Stimulated activated naive CD8-positive, alpha-beta T cell treated with anti-CD3 and anti-CD28 coated beads, Interleukin-15, amount 100 ng/mL, for 72 hours (primary cell): ENCODE results near the gene TUSC7.

Experiments used
- ATAC-seq: fragments of 150-1000 bp; cut with Tn5 transposase; 2 replicates; pipeline ENCODE4 v1.10.0; 2021; ENCODE audit warnings: mild to moderate bottlenecking, moderate library complexity
- DNase-seq, 2 donors: peaks; one replicate each; pipeline ENCODE4 v3.0.0; 2021 to 2022
- H3K27ac Mint-ChIP-seq, 2 donors: one replicate each; pipeline ENCODE4 v1.8.0; 2022; ENCODE audit warnings: mild to moderate bottlenecking in 2 of 2, mixed read lengths in 2 of 2, moderate library complexity in 2 of 2
- H3K27me3 Mint-ChIP-seq: one replicate; pipeline ENCODE4 v1.8.0; 2022; ENCODE audit warnings: mixed read lengths
- H3K4me1 Mint-ChIP-seq: one replicate; pipeline ENCODE4 v1.8.0; 2022; ENCODE audit warnings: mild to moderate bottlenecking, mixed read lengths
- H3K4me3 Mint-ChIP-seq, 2 donors: one replicate each; pipeline ENCODE4 v1.8.0; 2022; ENCODE audit warnings: mild to moderate bottlenecking in 2 of 2, mixed read lengths in 2 of 2, moderate library complexity in 1 of 2
- H3K9me3 Mint-ChIP-seq, 2 donors: one replicate each; pipeline ENCODE4 v1.8.0; 2022; ENCODE audit warnings: mixed read lengths in 2 of 2

TUSC7 gene

DNA sequence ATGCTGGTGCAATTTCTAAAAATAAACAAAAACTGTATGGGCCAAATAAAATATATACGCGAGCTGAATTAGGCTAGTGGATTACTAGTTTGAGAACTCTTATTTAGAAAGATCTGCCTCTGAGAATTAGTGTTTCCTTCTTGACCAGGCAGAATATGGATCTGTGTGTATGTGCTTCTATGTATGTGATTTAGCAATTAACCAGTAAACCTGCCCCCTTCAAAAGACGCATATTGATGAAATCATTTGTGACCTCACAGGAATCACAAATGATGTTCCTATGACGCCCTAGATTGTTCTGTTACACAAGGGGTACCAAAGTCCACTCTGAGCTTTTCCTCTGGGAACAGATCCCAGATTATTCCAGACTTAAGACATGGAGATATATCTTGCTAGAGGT is at the start of gene TUSC7:
TUSC7 (plus strand) TSS at position 301 of the 400 bp plus-strand sequence.
- no peaks in the 10 kb centered on the region for H3K27me3 Mint-ChIP-seq
- ATAC-seq (no peak), DNase-seq (no peak)
- H3K4me1 Mint-ChIP-seq = no peaks in the 10 kb centered on the region
- no peak within 1 kb of the TSS for H3K4me3 Mint-ChIP-seq
- H3K9me3 Mint-ChIP-seq = peaks cover 0 to 4% of the 10 kb centered on the region in 2 donors
- no peak within 1 kb of the TSS for H3K27ac Mint-ChIP-seq

GRCh38 chr3:116661196-116661595 is 48.4 kb upstream of the TUSC7 start:
- no peak for ATAC-seq
- Mint-ChIP-seq H3K9me3 (no peaks in the 10 kb centered on the region), H3K4me1 (no peaks in the 10 kb centered on the region), H3K4me3 (no peak overlapping the region), H3K27ac (no peak overlapping the region), H3K27me3 (peaks cover 7% of the 10 kb centered on the region)
- no peak for DNase-seq

- Mint-ChIP-seq H3K27me3 (peaks cover 7% of the 10 kb centered on the region), H3K27ac (peak overlapping the region in 1 of 2 donors; percentile 13), H3K4me1 (no peaks in the 10 kb centered on the region), H3K4me3 (no peak overlapping the region), H3K9me3 (peaks cover 0 to 4% of the 10 kb centered on the region in 2 donors)
- ATAC-seq = no peak
- no peak for DNase-seq
Observed at GRCh38 chr3:116663161-116664110, 46.1 kb upstream of the TUSC7 start.

- Mint-ChIP-seq H3K9me3 (peaks cover 0 to 4% of the 10 kb centered on the region in 2 donors), H3K4me3 (no peak overlapping the region), H3K4me1 (no peaks in the 10 kb centered on the region), H3K27me3 (peaks cover 7% of the 10 kb centered on the region), H3K27ac (no peak overlapping the region)
- ATAC-seq = no peak
- no peak for DNase-seq
Observed at GRCh38 chr3:116667324-116667723, 42.3 kb upstream of the TUSC7 start.

DNA sequence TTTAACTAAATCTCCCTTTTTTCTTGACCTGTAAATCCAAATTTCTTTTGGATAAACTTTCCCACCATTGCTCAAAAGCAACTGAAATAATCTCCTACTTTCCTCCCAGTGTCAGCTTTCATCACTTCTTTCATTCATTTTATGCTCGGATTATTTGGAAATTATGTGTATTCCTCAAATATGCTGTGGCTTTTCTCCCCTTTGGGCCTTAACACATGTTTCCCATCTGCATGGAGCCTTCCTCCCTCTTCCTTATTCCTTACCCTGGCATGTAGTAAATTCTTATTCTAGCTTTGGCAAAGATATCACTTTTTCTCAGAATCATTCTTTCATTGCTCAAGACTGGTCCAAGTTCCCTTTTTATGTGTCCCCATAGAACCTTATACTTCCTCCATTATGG is 41.8 kb upstream of the TUSC7 start:
- DNase-seq = no peak
- Mint-ChIP-seq H3K4me3 (no peak overlapping the region), H3K4me1 (no peaks in the 10 kb centered on the region), H3K9me3 (peaks cover 0 to 4% of the 10 kb centered on the region in 2 donors), H3K27me3 (peaks cover 7% of the 10 kb centered on the region), H3K27ac (no peak overlapping the region)
- no peak for ATAC-seq

- no peaks in the 10 kb centered on the region for H3K27me3 Mint-ChIP-seq
- peaks cover 0 to 4% of the 10 kb centered on the region in 2 donors for H3K9me3 Mint-ChIP-seq
- H3K4me3 Mint-ChIP-seq = no peak overlapping the region
- DNase-seq (no peak), ATAC-seq (no peak)
- no peaks in the 10 kb centered on the region for H3K4me1 Mint-ChIP-seq
- H3K27ac Mint-ChIP-seq = no peak overlapping the region
Observed at GRCh38 chr3:116669576-116669975, 40.0 kb upstream of the TUSC7 start.

DNA sequence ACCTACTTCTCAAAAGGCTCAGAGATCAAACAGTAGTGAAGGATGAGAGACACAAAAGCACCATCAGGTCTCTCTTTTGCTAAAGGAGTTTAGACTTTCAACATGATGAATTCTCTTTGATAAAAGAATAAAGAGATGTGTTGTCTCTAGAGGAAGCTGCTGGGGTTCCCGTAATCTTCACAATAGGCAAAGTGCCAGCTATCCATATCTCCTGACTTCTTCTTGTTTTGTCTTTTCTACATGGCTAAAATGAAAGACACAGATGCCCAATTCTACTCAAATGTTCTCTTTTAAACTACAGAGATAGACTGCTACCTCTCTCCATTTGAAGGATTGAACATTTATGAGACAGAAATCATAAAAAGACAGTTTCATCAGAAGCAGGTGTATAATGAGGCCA is 38.4 kb upstream of the TUSC7 start:
- ATAC-seq = no peak
- H3K4me3 Mint-ChIP-seq = no peak overlapping the region
- no peaks in the 10 kb centered on the region for H3K4me1 Mint-ChIP-seq
- no peak overlapping the region for H3K27ac Mint-ChIP-seq
- H3K27me3 Mint-ChIP-seq = no peaks in the 10 kb centered on the region
- DNase-seq = no peak
- peaks cover 0 to 7% of the 10 kb centered on the region in 2 donors for H3K9me3 Mint-ChIP-seq

GRCh38 chr3:116678853-116679252 is 30.7 kb upstream of the TUSC7 start:
- Mint-ChIP-seq H3K4me3 (no peak overlapping the region), H3K27ac (no peak overlapping the region)
- ATAC-seq = no peak

GRCh38 chr3:116691041-116691440 is 18.5 kb upstream of the TUSC7 start:
- Mint-ChIP-seq H3K27me3 (no peaks in the 10 kb centered on the region), H3K4me1 (no peaks in the 10 kb centered on the region), H3K4me3 (no peak overlapping the region), H3K27ac (no peak overlapping the region), H3K9me3 (peaks cover 8 to 13% of the 10 kb centered on the region in 2 donors)
- no peak for DNase-seq
- no peak for ATAC-seq

More at GRCh38 chr3:116678853-116679252, 30.7 kb upstream of the TUSC7 start:
- no peaks in the 10 kb centered on the region for H3K4me1 Mint-ChIP-seq
- no peak for DNase-seq
- H3K27me3 Mint-ChIP-seq = no peaks in the 10 kb centered on the region
- H3K9me3 Mint-ChIP-seq = peaks cover 0 to 5% of the 10 kb centered on the region in 2 donors

- no peak overlapping the region for H3K4me3 Mint-ChIP-seq
- H3K9me3 Mint-ChIP-seq = peaks cover 5 to 18% of the 10 kb centered on the region in 2 donors
- no peaks in the 10 kb centered on the region for H3K27me3 Mint-ChIP-seq
- ATAC-seq (no peak), DNase-seq (no peak)
- no peak overlapping the region for H3K27ac Mint-ChIP-seq
- H3K4me1 Mint-ChIP-seq = no peaks in the 10 kb centered on the region
Observed at GRCh38 chr3:116701070-116701469, 8.5 kb upstream of the TUSC7 start.

DNA sequence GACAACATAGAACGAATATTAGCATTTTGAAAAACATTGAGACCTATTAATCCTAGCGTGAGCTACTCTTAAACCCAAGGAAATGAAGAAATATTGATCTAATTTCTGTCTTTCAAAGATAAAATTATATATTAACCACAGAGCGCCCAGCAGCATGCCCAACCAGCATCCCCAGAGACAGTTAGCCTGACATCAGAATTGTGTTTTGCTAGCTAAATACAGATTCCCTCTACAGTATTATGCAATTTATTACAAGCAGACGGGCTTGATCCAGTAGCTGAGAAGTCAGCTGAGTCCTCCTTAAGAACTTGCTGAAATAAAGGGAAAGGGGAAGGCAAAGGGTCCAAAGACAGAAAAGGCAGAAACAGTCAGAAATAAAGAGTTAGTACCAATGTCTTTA is 7.2 kb upstream of the TUSC7 start:
- no peak overlapping the region for H3K27ac Mint-ChIP-seq
- no peak overlapping the region for H3K4me3 Mint-ChIP-seq
- no peaks in the 10 kb centered on the region for H3K4me1 Mint-ChIP-seq
- ATAC-seq (no peak), DNase-seq (no peak)
- no peaks in the 10 kb centered on the region for H3K27me3 Mint-ChIP-seq
- H3K9me3 Mint-ChIP-seq = peaks cover 0 to 11% of the 10 kb centered on the region in 2 donors

DNA sequence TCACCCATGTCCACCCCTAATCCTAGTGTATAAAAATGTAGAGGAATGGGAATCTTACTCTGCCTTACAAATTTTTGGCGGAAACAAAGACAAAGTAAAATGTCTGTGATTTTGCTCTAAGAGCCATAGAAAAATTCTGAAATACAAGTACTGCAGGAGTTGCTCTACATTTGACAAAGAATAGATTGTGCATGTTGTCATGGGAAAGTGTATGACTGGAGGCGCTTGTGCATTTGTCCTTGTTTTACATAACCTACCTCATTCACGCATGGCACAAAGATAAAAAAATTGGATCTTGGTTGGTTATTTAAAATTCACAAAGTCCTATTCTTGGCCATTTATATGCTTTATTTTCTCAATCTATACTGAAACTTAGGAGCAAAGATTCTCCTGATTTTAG is 2.0 kb upstream of the TUSC7 start:
- ATAC-seq = no peak
- DNase-seq = no peak
- Mint-ChIP-seq H3K9me3 (peaks cover 0 to 4% of the 10 kb centered on the region in 2 donors), H3K4me3 (no peak overlapping the region), H3K4me1 (no peaks in the 10 kb centered on the region), H3K27ac (no peak overlapping the region), H3K27me3 (no peaks in the 10 kb centered on the region)

DNA sequence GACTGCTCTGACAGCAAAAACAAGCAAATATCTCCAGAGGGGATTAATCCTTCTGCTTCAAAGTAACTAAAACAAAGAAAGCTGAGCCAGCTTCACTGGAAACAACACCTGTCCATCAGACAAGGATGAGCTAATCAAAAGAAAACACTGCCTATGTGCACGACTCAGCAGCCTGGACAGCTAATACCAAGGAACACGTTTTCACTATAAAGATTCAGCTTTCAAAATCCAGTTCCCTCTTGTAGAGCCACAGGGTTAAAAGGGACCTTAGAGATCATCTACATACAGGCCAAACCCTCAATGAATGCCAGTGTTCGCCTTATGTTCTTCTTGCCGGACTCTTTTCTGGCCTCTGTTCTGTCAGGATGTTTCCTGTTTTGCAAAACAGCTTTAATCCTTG is 6.9 kb downstream of the TUSC7 start:
- ATAC-seq (no peak), DNase-seq (no peak)
- no peak overlapping the region for H3K4me3 Mint-ChIP-seq
- no peaks in the 10 kb centered on the region for H3K4me1 Mint-ChIP-seq
- no peak overlapping the region for H3K27ac Mint-ChIP-seq
- no peaks in the 10 kb centered on the region for H3K27me3 Mint-ChIP-seq
- H3K9me3 Mint-ChIP-seq = peaks cover 0 to 5% of the 10 kb centered on the region in 2 donors

- H3K27me3 Mint-ChIP-seq = no peaks in the 10 kb centered on the region
- no peak for ATAC-seq
- peaks cover 0 to 5% of the 10 kb centered on the region in 2 donors for H3K9me3 Mint-ChIP-seq
- no peak overlapping the region for H3K4me3 Mint-ChIP-seq
- H3K27ac Mint-ChIP-seq = no peak overlapping the region
- no peak for DNase-seq
- no peaks in the 10 kb centered on the region for H3K4me1 Mint-ChIP-seq
Observed at GRCh38 chr3:116717566-116717965, 8.0 kb downstream of the TUSC7 start.

DNA sequence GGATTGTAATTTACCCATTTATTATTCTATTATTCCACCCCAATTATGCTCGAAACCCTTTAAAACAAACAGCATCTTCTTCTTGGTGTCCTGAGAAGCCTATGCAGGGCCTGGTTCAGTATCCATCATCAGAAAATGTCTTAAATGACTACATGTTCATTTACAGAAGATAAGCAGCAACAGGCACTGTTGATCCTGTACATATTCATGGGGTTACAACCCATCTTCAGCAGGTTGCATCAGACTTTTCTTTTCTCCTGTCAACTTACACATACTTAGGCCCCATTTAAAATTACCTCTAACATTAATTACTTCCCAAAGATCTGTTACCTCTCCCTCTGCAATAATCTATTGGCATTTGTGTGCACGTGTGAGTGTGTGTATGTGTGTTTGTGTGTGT is 18.9 kb downstream of the TUSC7 start:
- Mint-ChIP-seq H3K4me3 (no peak overlapping the region), H3K9me3 (peaks cover 5 to 10% of the 10 kb centered on the region in 2 donors), H3K27ac (no peak overlapping the region), H3K4me1 (no peaks in the 10 kb centered on the region), H3K27me3 (no peaks in the 10 kb centered on the region)
- ATAC-seq (no peak), DNase-seq (no peak)

DNA sequence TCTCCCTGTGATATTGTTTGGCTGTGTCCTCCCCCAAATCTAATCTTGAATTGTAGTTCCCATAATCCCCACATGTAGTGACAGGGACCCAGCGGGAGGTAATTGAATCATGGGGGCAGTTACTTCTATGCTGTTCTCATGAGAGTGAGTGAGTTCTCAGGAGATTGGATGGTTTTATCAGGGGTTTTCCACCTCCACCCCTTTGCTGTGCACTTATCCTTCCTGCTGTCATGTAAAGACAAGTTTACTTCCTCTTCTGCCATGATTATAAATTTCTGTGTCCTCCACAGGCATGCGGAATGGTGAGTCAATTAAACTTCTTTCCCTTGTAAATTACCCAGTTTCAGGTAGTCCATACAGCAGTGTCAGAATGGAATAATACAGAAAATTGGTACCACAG is 24.7 kb downstream of the TUSC7 start:
- no peak for ATAC-seq
- no peak for DNase-seq
- H3K4me1 Mint-ChIP-seq = no peaks in the 10 kb centered on the region

More for the DNA sequence above, 24.7 kb downstream of the TUSC7 start:
- H3K27me3 Mint-ChIP-seq = no peaks in the 10 kb centered on the region
- no peak overlapping the region for H3K27ac Mint-ChIP-seq
- no peak overlapping the region for H3K4me3 Mint-ChIP-seq
- peaks cover 18% of the 10 kb centered on the region in 2 donors for H3K9me3 Mint-ChIP-seq
